ENCODE data around the gene CNTNAP2.
"Not testable (repeated sequence)": the region's sequence is repeated elsewhere in the genome, so short reads cannot be mapped to it uniquely, and the experiment has no call there.

Gene CNTNAP2

DNA sequence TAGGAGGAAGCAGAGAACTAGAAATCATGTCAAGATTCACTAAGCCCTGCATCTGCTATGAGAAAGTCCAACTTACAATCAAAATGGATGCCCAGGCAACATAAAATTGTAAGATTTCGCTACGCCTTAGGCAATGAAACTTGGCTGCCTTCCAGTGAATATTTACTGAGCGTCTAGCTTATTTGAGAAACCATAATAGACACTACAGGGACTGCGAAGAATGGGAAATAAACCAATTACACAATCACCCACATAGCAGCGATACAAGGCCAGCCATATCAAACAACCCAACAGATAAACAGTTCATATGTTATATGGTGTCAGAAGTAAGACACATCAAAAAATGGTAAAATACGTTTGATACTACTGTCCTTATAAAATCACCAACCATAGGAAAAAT, 1928.9 kb downstream of the CNTNAP2 start:
- no peak overlapping the region for H3K4me3 ChIP-seq
- no peak overlapping the region for H3K27ac ChIP-seq
- no peak for TF ChIP-seq Cebpa-rat (IDR thresholded peaks at IDR 0.05)
- H3K27me3 ChIP-seq: no peaks in the 10 kb centered on the region
- no peaks in the 10 kb centered on the region for H4K20me1 ChIP-seq
- no peak overlapping the region for H3K9ac ChIP-seq
- H3K36me3 ChIP-seq: no peaks in the 10 kb centered on the region
- peaks cover 6 to 15% (median 10%) of the 10 kb centered on the region in 11 experiments; a peak in 17 of 22 replicates for H3K9me3 ChIP-seq (replicated peaks in 1 of 11)
- peaks cover 0 to 20% (median 14%) of the 10 kb centered on the region in 10 experiments; a peak in 16 of 20 replicates for H3K4me1 ChIP-seq
- no peak overlapping the region for H3K4me2 ChIP-seq

DNA sequence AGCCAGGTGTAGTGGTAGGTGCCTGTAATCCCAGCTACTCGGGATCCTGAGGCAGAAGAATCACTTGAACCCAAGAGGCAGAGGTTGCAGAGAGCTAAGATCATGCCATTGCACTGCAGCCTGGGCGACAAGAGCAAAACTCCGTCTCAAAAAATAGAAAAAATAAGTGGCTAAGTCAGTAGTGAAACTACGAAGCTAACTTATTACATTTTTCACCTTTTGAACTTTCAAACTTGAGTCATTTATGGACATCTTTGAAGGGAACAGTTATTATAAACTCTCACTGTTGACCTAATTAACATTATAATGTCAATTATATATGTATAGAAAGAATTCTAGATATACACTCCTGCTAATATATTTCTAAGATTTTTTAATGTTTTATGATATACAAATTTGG, 1932.5 kb downstream of the CNTNAP2 start:
- Histone ChIP-seq H3K9me3 (replicated peaks in 1 of 11) (peaks cover 6 to 15% (median 10%) of the 10 kb centered on the region in 11 experiments; a peak in 17 of 22 replicates), H3K36me3 (no peaks in the 10 kb centered on the region), H3K27ac (no peak overlapping the region), H4K20me1 (no peaks in the 10 kb centered on the region), H3K4me2 (no peak overlapping the region), H3K4me3 (no peak overlapping the region), H3K9ac (no peak overlapping the region), H3K4me1 (peaks cover 0 to 11% (median 0%) of the 10 kb centered on the region in 10 experiments; a peak in 3 of 20 replicates), H3K27me3 (no peaks in the 10 kb centered on the region)
- TF ChIP-seq Cebpa-rat (IDR thresholded peaks at IDR 0.05): no peak

DNA sequence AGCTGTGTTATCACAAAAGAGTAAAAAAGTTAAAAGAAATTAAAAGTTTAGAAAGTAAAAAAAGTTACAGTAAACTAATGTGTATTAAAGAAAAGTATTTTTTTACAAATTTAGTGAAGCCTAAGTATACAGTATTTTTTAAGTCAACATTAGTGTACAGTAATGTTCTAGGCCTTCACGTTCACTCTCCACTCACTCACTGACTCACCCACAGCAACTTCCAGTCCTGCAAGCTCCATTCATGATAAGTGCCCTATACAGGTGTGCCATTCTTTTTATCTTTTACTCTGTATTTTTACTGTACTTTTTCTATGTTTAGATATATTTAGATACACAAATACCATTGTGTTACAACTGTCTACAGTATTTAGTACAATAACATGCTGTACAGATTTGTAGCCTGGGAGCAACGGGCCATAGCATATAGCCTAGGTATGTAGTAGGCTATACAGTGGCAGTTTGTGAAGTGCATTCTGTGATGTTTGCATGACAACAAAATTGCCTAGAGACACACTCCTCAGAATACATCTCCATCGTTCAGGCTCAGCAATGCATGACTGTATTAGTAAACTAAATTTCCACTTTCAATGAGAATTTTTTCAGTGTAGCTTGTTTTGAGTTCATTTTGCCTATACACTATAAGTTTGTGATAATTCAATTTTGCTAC, 1934.0 kb downstream of the CNTNAP2 start:
- Histone ChIP-seq H4K20me1 (no peaks in the 10 kb centered on the region), H3K27ac (no peak overlapping the region), H3K4me1 (peaks cover 0 to 11% (median 0%) of the 10 kb centered on the region in 10 experiments; a peak in 3 of 20 replicates), H3K9me3 (replicated peaks in 1 of 11) (peaks cover 0 to 6% (median under 1%) of the 10 kb centered on the region in 11 experiments; a peak in 11 of 22 replicates), H3K4me3 (no peak overlapping the region), H3K4me2 (peak overlapping the region in 2 of 11 experiments; percentile 5 to 29; a peak in 4 of 22 replicates), H3K9ac (no peak overlapping the region), H3K36me3 (no peaks in the 10 kb centered on the region), H3K27me3 (no peaks in the 10 kb centered on the region)
- TF ChIP-seq Cebpa-rat (IDR thresholded peaks at IDR 0.05): no peak

DNA sequence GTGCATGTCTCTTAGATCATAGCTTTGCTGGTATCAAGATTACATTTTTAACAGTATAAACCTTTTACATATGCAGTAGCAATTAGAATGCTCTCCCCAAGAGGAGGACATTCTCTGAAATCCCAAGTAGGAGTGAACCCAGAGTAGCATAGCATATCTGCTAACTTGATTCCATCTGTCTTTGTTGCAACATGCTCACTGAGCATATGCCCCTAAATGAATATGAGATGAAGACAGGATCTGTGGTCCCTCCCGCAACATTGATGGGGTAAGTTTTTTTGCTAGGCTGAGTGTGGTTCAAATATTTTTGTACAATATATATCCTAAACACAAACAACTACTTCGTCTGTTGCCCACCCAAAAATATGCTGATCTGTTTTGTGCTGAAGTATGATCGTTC, 1939.8 kb downstream of the CNTNAP2 start:
- H3K27me3 ChIP-seq: no peaks in the 10 kb centered on the region
- no peak for TF ChIP-seq Cebpa-rat (IDR thresholded peaks at IDR 0.05)
- H3K9me3 ChIP-seq (replicated peaks in 1 of 11): no peaks in the 10 kb centered on the region

DNA sequence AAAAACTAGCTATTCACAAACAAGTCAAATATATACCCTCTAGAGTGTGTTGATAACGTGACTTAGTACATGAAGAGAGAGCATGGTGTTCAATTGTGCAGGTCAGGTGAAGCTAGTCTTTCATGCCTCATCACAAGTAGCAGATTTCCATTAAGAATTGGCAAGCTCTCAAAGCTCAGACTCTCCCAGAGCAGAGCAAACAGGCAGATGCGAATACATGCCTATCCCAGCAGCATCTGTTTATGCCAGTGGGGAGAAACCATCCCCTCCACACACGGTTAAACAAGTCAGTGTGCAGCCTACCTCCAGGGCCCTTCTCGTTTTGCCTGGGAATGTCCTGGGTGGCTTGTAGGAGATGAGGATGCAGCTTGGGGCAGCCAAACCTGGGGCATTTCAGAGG, 1941.5 kb downstream of the CNTNAP2 start:
- Histone ChIP-seq H3K27me3 (no peaks in the 10 kb centered on the region), H3K36me3 (no peaks in the 10 kb centered on the region), H3K4me3 (no peak overlapping the region), H3K9me3 (replicated peaks in 1 of 11) (peaks cover 0 to 5% (median 1%) of the 10 kb centered on the region in 11 experiments; a peak in 8 of 22 replicates), H3K4me2 (no peak overlapping the region), H3K4me1 (peaks cover 0 to 26% (median 12%) of the 10 kb centered on the region in 10 experiments; a peak in 17 of 20 replicates), H3K27ac (no peak overlapping the region), H3K9ac (no peak overlapping the region), H4K20me1 (no peaks in the 10 kb centered on the region)
- no peak for TF ChIP-seq Cebpa-rat (IDR thresholded peaks at IDR 0.05)

More for the DNA sequence above, 1939.8 kb downstream of the CNTNAP2 start:
- H3K27ac ChIP-seq: no peak overlapping the region
- peaks cover 0 to 27% (median 12%) of the 10 kb centered on the region in 10 experiments; a peak in 17 of 20 replicates for H3K4me1 ChIP-seq
- H3K36me3 ChIP-seq: no peaks in the 10 kb centered on the region
- no peak overlapping the region for H3K9ac ChIP-seq
- no peak overlapping the region for H3K4me2 ChIP-seq
- H4K20me1 ChIP-seq: no peaks in the 10 kb centered on the region
- H3K4me3 ChIP-seq: no peak overlapping the region

DNA sequence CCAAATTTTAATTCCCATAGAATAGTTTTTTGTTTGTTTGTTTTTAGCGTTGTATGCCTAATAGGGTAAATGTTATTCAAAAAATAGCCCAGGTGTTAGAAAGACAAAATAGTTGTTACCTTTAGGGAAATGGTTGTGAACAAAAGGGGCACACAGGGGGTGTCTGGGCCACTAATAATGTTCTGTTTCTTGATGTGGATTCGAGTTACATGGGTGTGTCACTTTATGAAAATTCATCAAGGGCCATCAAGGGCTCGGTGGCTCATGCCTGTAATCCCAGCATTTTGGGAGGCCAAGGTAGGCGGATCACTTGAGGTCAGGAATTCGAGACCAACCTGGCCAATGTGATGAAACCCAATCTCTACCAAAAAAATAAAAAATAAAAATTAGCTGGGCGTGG, 1942.2 kb downstream of the CNTNAP2 start:
- Histone ChIP-seq H3K4me2 (no peak overlapping the region), H4K20me1 (no peaks in the 10 kb centered on the region), H3K9ac (no peak overlapping the region), H3K27ac (no peak overlapping the region), H3K4me3 (no peak overlapping the region), H3K9me3 (replicated peaks in 1 of 11) (peaks cover 0 to 12% (median 8%) of the 10 kb centered on the region in 11 experiments; a peak in 13 of 22 replicates), H3K27me3 (no peaks in the 10 kb centered on the region), H3K4me1 (peaks cover 0 to 26% (median 12%) of the 10 kb centered on the region in 10 experiments; a peak in 17 of 20 replicates), H3K36me3 (no peaks in the 10 kb centered on the region)
- TF ChIP-seq Cebpa-rat (IDR thresholded peaks at IDR 0.05): no peak

DNA sequence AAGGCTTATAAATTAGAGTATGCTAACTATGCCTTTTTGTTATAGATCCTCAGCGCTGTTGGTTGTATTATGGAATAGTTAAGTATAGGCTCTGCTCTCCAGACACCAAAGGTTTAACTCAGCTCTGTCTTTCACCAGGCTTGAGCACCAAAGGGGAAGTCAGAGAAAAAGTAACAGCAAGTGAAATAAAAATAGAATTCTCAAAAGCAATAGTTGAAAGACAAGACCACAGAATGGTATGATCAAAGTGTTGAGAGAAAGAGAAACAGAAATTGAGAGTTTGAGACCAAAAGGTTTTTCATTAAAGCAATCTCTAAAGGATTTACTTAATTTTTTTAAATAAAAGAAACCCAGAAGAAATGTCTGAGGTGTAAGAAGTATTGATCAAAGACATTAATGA, 1944.1 kb downstream of the CNTNAP2 start:
- no peaks in the 10 kb centered on the region for H3K27me3 ChIP-seq
- no peak overlapping the region for H3K4me3 ChIP-seq
- H3K36me3 ChIP-seq: no peaks in the 10 kb centered on the region
- no peak overlapping the region for H3K9ac ChIP-seq
- peak overlapping the region in 10 of 11 experiments; percentile 2 to 79 (median 45); a peak in 16 of 22 replicates for H3K4me2 ChIP-seq
- TF ChIP-seq Cebpa-rat (IDR thresholded peaks at IDR 0.05): no peak
- no peaks in the 10 kb centered on the region for H4K20me1 ChIP-seq
- peaks cover 0 to 26% (median 12%) of the 10 kb centered on the region in 10 experiments; a peak in 17 of 20 replicates for H3K4me1 ChIP-seq
- H3K9me3 ChIP-seq (replicated peaks in 1 of 11): peaks cover 0 to 31% (median 20%) of the 10 kb centered on the region in 11 experiments; a peak in 17 of 22 replicates
- H3K27ac ChIP-seq: peak overlapping the region in 1 of 11 experiments; percentile 8; a peak in 3 of 22 replicates

DNA sequence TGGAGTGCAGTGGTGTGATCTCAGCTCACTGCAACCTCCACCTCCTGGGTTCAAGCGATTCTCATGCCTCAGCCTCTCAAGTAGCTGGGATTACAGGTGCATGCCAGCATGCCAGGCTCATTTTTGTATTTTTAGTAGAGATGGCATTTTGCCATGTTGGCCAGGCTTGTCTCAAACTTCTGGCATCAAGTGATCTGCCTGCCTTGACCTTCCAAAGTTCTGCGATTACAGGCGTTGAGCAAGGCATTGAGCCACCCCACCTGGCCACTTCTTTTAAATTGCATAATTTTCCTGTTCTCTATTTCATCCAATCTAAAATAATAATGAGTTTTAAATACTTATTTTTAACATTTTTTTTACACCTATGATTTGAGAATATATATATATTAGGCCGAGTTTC, 1961.5 kb downstream of the CNTNAP2 start:
- H3K4me1 ChIP-seq, H3K4me3 ChIP-seq, H3K9ac ChIP-seq, H3K36me3 ChIP-seq, H3K27me3 ChIP-seq, H3K27ac ChIP-seq, H4K20me1 ChIP-seq, H3K4me2 ChIP-seq: not testable (repeated sequence)
- peaks cover 0 to 24% (median 17%) of the 10 kb centered on the region in 11 experiments; a peak in 14 of 22 replicates for H3K9me3 ChIP-seq (replicated peaks in 1 of 11)

DNA sequence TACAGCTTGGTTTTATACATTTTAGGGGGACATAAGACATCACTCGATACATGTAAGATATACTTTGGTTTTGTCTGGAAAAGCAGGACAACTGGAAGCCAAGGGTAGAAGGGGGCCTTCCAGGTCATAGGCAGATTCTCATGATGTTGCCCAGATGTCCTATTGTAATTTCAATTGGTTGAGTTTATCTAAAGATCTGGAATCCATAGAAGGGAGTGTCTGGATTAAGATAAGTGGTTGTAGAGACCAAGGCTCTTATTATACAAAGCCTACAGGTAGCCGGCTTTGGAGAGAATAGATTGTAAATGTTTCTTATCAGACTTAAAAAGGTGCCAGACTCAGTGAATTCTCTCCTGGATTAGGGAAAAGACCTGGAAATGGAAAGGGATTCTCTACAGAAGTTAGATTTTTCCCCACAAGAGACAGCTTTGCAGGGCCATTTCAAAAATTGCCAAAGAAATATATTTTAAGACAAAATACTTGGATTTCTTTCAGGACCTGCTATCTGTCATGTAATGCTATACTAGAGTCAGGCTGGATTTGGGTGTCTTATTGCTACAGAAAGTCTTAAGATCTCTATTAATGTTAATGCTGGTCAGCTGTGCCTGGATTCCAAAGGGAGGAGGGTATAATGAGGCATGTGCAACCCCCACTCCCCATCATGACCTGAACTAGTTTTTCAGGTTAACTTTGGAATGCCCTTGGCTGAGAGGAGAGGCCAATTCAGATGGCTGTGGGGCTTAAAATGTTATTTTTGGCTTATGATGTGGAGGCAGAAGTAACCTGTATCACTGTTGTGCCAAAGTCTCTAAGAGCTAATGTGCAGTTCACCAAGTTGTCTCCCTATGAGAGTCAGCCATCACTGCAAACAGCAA, 1962.8 kb downstream of the CNTNAP2 start:
- peaks cover 0 to 12% (median 3%) of the 10 kb centered on the region in 10 experiments; a peak in 5 of 20 replicates for H3K4me1 ChIP-seq
- no peak overlapping the region for H3K4me2 ChIP-seq
- H3K36me3 ChIP-seq: no peaks in the 10 kb centered on the region
- H3K27ac ChIP-seq: no peak overlapping the region
- H3K9ac ChIP-seq: no peak overlapping the region
- TF ChIP-seq Cebpa-rat (IDR thresholded peaks at IDR 0.05): no peak
- no peak overlapping the region for H3K4me3 ChIP-seq
- H3K9me3 ChIP-seq (replicated peaks in 1 of 11): peaks cover 0 to 24% (median 15%) of the 10 kb centered on the region in 11 experiments; a peak in 14 of 22 replicates
- no peaks in the 10 kb centered on the region for H4K20me1 ChIP-seq
- no peaks in the 10 kb centered on the region for H3K27me3 ChIP-seq

Measured in BLaER1 treated with 17β-estradiol and CSF1 and Interleukin-3, amounts not matched to agents 10 nM and 100 nM (cell line).